Measurements from ENCODE around the gene TAPT1.

TAPT1 gene

GRCh38 chr4:16133406-16133805 is 92.9 kb downstream of the TAPT1 start:
- DNase-seq (ENCODE audit: low spot score): no peak

- no peak for DNase-seq (ENCODE audit: low spot score)
Observed at GRCh38 chr4:16131293-16131692, 95.0 kb downstream of the TAPT1 start.

- no peak for DNase-seq (ENCODE audit: low spot score)
Observed at GRCh38 chr4:16129336-16129735, 96.9 kb downstream of the TAPT1 start.

- DNase-seq (ENCODE audit: low spot score): no peak
Observed at GRCh38 chr4:16126714-16127113, 99.6 kb downstream of the TAPT1 start.

- DNase-seq (ENCODE audit: low spot score): no peak
Observed at GRCh38 chr4:16125571-16126445, 100.5 kb downstream of the TAPT1 start.

GRCh38 chr4:16124232-16124631 is 102.0 kb downstream of the TAPT1 start:
- DNase-seq (ENCODE audit: low spot score): no peak

GRCh38 chr4:16123356-16124084 is 102.8 kb downstream of the TAPT1 start:
- no peak for DNase-seq (ENCODE audit: low spot score)

GRCh38 chr4:16122784-16123183 is 103.5 kb downstream of the TAPT1 start:
- no peak for DNase-seq (ENCODE audit: low spot score)

- no peak for DNase-seq (ENCODE audit: low spot score)
Observed at GRCh38 chr4:16122308-16122711, 104.0 kb downstream of the TAPT1 start.

- DNase-seq (ENCODE audit: low spot score): no peak
Observed at GRCh38 chr4:16120720-16121119, 105.6 kb downstream of the TAPT1 start.

GRCh38 chr4:16119981-16120380 is 106.3 kb downstream of the TAPT1 start:
- no peak for DNase-seq (ENCODE audit: low spot score)

GRCh38 chr4:16118090-16118489 is 108.2 kb downstream of the TAPT1 start:
- no peak for DNase-seq (ENCODE audit: low spot score)

- DNase-seq (ENCODE audit: low spot score): no peak
Observed at GRCh38 chr4:16117164-16117563, 109.1 kb downstream of the TAPT1 start.

GRCh38 chr4:16116493-16116990 is 109.7 kb downstream of the TAPT1 start:
- no peak for DNase-seq (ENCODE audit: low spot score)

GRCh38 chr4:16116019-16116418 is 110.3 kb downstream of the TAPT1 start:
- no peak for DNase-seq (ENCODE audit: low spot score)

GRCh38 chr4:16114546-16114945 is 111.7 kb downstream of the TAPT1 start:
- no peak for DNase-seq (ENCODE audit: low spot score)

GRCh38 chr4:16113741-16114140 is 112.5 kb downstream of the TAPT1 start:
- DNase-seq (ENCODE audit: low spot score): no peak

- DNase-seq (ENCODE audit: low spot score): no peak
Observed at GRCh38 chr4:16111533-16111932, 114.7 kb downstream of the TAPT1 start.

- no peak for DNase-seq (ENCODE audit: low spot score)
Observed at GRCh38 chr4:16110661-16111290, 115.5 kb downstream of the TAPT1 start.
